Fibroblast of villous mesenchyme (primary cell): ENCODE results near the gene DMXL1. TPM values are rescaled to one million over a fixed set of nuclear protein-coding genes. Genes with fewer than 3 reads are reported as not detected.

Source experiments
- DNase-seq: peaks from one replicate; pipeline ENCODE4 v3.0.0-alpha.2; 2010; ENCODE audit warnings: low read depth
- H3K4me3 ChIP-seq: 2 replicates; pipeline ENCODE4 v1.5.1; 2011; ENCODE audit warnings: low read depth, mild to moderate bottlenecking, low read length
- CTCF ChIP-seq: IDR thresholded peaks from 2 replicates; pipeline ENCODE4 v1.5.1; 2012; ENCODE audit warnings: low read depth, mild to moderate bottlenecking, low read length; ENCODE audit not compliant: insufficient read depth
- total RNA-seq: library from RNA; depleted of rRNA; stranded (reverse); fragments of >200 nt; gene quantifications from 2 replicates; pipeline ENCODE4 v1.2.3, GENCODE V29; 2012

DMXL1 gene
- total RNA-seq, 1 donor = 54.8 TPM

- H3K4me3 ChIP-seq = no peak overlapping the region
- no peak for TF ChIP-seq CTCF
- no peak for DNase-seq
Observed at GRCh38 chr5:119031011-119031886, 39.6 kb upstream of the DMXL1 start.

GRCh38 chr5:119031905-119032304 is 39.0 kb upstream of the DMXL1 start:
- no peak for DNase-seq
- no peak overlapping the region for H3K4me3 ChIP-seq
- TF ChIP-seq CTCF = no peak

GRCh38 chr5:119032656-119033055 is 38.2 kb upstream of the DMXL1 start:
- DNase-seq = no peak
- no peak for TF ChIP-seq CTCF
- no peak overlapping the region for H3K4me3 ChIP-seq

GRCh38 chr5:119033135-119033534 is 37.8 kb upstream of the DMXL1 start:
- no peak overlapping the region for H3K4me3 ChIP-seq
- no peak for DNase-seq
- no peak for TF ChIP-seq CTCF

GRCh38 chr5:119036101-119036762 is 34.7 kb upstream of the DMXL1 start:
- DNase-seq = peak; percentile 44
- no peak overlapping the region for H3K4me3 ChIP-seq
- no peak for TF ChIP-seq CTCF

GRCh38 chr5:119037496-119038215 is 33.2 kb upstream of the DMXL1 start:
- DNase-seq = no peak

More at GRCh38 chr5:119037496-119038215, 33.2 kb upstream of the DMXL1 start:
- no peak for TF ChIP-seq CTCF
- H3K4me3 ChIP-seq = no peak overlapping the region
